NCI-H82 treated with DMSO at 0.1 percent for 48 hours (cell line): ENCODE results near the gene AHNAK2.
A peak's percentile ranks its signal among the peaks of the same experiment; 100 is the strongest.
"Not testable (repeated sequence)": the region's sequence is repeated elsewhere in the genome, so short reads cannot be mapped to it uniquely, and the experiment has no call there.

ENCODE experiments used
- DNase-seq: peaks from one replicate; lab custom pipeline; 2025; ENCODE audit not compliant: unreplicated experiment; lab: John Stamatoyannopoulos, UW

Gene AHNAK2

DNA sequence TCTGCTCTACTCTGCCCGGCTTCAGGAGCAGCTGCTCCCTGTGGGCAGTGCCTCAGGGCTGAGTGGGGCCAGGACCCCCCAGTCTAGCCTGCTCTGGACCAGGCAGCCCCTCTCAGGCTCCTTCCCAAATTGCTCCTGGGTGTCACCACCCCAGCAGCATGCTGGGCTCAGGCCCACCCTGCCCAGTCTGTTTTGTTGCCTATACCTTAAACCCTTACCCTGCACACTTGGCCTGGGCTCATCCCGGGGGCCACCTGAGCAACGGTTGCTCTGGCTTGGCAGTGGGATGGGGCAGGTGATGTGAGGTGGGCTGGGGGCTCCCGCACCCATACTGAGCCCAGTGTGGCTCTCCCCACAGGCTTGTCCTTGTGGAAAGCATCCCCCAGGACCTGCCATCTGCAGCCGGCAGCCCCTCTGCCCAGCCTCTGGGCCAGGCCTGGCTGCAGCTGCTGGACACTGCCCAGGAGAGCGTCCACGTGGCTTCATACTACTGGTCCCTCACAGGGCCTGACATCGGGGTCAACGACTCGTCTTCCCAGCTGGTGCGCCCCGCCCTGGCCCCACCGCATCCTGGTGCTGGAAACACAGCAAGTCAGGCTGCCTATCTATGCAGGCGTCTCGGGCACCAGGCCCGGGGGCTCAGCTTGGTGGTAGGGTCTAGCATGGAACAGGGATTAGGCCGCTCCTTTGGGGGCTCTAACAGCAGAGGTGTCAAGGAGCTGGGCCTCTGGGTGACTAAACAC, 49.6 kb downstream of the AHNAK2 start:
- DNase-seq: no peak

DNA sequence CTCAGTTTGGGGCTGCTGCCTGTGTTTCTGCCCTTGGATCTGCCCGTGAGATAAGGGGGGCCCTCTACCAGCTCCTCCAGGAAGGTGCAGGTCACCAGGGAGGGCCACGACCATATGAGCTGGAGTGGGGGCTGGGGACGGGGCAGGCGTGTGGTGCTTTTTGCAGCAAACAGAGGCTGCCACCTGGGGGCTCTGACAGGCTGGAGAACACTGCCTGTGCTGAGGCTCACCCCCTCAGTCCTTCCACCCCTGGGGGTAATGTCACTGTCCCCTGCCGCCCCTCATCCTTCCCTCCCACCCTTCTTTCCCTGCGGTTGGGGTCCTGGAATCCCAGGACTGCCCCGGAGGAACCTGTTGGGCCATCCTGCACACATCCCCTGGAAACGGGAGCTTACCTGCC, 50.3 kb downstream of the AHNAK2 start:
- no peak for DNase-seq

DNA sequence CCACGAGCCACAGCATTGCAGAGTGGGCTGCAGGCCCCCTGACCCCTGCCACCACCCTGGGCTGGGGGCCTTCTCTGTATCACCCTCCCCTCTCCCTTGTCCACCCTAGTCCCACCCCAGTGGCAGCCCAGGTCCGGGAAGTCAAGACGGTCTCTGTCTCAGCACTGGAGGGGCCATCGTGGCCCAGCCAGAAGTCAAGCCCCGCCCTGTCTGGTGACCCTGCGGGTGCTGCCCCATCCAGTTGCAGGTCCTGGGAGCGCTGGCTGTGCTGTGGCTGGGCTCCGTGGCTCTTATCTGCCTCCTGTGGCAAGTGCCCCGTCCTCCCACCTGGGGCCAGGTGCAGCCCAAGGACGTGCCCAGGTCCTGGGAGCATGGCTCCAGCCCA, 50.8 kb downstream of the AHNAK2 start:
- no peak for DNase-seq

DNA sequence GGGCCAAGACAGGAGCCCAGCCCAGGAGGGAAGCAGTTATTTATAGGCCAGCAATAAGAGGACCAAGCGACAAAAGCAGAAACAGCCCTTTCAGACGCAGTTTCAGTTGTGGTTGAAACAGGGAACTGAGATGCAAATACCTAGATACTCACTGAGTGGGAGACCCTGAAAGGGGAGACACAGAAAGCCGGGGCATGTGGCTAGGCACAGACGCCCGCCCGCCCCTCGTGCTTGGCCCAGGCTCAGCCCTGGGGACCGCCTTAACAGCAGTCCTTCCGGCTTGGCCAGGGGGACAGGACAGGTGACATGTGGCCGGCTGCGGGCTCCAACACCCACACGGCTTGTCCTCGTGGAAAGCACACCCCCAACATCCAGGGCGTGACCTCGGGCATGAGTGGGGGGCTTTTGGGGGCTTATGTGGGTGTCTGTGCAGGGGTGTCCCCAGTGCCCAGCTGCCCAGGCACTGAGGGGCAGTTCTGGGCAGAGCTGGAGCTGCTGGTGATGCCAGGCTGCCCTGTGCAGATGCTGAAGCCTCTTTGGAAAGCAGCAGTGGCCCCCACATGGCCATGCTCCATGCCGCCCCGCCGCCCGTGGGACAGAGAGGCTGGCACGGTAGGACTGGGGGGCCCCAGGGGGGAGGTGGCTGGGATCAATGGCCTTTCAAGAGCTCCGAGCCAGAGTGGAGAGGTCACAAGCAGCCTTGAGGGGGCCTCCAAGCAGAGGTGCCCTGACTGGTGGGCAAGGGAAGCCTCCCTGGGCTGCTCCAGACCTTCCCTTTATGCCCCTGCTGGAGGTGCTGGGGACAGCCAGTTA, 51.3 kb downstream of the AHNAK2 start:
- no peak for DNase-seq

DNA sequence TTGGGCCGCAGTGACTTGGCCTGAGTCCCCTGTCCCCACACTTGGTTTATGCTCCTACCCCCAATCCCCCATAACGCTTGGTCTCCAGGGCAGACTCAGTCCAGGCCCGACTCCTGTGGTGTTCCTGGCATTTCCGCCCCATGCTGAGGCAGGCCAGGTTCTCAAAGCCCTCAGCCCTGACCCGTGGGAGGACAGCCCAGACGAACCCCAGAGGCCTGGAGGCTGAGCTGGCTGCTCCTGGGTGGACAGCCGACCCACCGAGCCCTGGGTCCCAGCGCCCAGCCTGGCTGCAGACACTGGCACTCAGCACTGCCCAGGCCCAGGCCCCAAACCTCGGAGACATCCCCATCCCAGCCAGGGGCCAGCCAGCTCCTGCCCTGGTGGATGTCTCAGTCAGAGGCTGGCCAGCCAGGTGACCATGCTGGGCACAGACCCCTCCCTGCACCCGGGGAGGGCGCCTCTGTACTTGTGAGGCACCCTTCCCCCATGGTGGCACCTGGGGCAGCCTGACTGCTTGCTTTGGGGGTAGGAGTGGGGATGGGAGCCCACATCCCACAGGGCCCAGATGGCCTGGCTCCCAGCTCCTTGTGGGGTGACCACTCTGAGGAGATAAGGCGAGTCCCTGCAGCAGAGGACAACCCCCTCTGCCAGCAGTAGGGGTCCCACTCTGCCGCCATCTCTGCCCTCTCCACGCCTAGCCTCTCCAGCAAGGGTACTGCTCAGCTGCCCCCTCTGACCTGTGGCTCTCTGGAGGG, 52.1 kb downstream of the AHNAK2 start:
- DNase-seq: no peak

DNA sequence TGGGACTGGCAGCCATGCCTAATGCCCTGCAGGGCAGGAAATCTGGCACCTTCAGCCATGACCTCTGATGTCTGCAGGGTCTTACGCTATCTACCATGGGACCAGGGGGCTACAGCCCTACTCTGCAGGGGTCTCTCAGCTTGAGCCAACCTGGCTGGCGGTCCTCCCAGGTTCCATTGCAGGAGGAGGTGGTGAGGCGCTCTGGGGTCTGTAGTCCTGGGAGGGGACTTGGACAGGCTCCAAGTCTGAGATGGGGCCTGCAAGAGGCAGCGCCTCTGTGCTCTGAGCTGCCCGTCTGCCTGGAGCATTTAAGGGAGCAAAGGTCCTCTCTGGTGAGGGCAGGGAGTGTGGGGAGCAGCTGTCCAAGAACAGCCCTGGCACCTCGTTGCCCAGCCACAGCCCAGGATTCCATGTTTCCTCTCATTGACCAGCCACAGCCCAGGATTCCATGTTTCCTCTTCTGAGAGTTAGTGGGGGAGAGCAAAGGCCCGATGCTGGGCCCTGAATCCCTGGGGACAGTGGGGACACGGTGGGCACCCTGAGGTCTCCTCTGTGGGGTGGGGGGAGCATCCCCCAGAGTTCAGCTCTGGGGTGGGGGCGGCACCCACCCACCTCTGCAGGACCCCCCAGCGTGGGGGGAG, 52.8 kb downstream of the AHNAK2 start:
- DNase-seq: no peak

DNA sequence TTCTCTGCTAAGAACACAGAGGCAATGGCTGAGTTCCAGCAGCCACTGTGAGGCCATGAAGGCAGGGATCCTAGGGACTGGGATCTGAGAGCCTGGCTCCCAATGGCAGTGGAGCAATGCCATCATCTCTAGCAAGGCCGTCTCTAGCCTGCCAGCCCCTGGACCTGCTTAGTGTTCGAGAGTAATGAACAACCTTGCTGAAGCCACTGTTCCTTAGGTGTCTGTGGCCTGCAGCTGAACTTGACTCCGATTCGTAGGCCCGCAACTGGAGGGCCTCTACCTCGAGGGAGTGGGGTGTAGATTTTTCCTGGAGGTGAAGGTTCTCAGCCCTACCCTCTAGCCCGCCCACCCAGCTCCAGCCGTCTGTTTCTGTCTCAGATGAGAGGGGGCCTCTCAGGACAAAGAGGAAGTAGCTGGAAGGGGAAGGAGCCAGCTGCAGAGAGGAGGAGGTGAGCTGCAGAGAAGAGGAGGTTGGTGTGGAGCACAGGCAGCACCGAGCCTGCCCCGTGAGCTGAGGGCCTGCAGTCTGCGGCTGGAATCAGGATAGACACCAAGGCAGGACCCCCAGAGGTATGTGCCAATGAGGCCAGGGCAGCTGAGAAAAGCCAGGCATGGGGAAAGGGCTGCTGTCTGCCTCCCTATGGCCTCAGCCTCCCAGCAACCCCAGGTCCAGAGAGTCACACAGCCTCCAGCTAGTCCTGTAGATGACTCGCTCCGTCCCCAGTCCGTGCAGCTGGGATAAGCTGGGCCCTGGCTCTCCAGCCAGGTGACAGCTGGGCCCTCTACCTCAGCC, 53.6 kb downstream of the AHNAK2 start, which contains the start of gene PLD4:
TSS of gene PLD4 (plus strand) at position 459 of the 793 bp plus-strand sequence. CDS start 2,262 bp downstream, outside the sequence.
- DNase-seq: no peak

DNA sequence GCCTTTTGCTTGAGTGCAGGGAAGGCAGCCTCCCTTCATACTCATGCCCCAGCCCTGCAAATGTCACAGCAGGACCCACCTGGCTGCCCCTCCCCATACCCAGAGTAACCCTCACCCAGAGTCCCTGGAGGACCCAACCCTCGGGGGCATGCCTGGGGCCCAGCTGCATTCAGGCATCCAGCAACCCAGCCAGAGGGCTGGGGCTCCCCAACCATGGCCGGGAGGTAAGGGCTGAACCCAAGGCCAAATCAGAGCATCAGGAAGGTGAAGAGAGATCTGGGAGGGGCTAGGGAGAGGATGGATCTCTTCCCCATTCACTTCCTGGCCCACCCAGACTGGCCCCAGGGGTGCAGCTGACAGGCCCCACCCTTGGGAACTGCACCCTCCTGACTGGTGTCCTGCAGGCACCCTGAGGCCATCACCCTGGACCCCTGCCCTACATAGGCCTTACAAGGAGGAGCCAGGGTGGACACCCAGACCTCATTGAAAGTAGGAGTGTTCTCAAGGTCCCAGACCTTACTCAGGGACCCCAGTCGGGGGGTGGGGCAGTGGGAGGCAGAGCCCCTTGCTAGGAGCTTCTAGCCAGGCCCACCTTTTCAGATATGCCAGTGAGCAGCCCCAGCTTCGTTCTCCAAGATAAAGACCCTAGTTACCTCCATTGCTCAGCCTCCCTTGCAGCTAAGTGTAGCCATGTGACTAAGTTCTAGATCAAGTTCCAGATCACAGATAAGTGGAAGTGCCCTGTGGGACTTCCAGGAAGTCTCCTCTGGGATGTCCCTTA, 54.3 kb downstream of the AHNAK2 start:
- DNase-seq: no peak

DNA sequence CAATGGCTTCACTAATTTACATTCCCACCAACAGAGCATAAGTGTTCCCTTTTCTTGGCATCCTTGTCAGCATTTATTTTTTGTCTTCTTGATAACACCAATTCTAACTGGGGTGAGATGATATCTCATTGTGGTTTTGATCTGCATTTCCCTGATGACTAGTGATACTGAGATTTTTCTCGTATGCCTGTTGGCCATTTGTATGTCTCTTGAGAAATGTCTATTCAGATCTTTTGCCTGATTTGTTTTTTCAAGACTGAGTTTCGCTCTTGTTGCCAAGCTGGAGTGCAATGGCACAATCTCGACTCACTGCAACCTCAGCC, 58.2 kb downstream of the AHNAK2 start:
- no peak for DNase-seq

DNA sequence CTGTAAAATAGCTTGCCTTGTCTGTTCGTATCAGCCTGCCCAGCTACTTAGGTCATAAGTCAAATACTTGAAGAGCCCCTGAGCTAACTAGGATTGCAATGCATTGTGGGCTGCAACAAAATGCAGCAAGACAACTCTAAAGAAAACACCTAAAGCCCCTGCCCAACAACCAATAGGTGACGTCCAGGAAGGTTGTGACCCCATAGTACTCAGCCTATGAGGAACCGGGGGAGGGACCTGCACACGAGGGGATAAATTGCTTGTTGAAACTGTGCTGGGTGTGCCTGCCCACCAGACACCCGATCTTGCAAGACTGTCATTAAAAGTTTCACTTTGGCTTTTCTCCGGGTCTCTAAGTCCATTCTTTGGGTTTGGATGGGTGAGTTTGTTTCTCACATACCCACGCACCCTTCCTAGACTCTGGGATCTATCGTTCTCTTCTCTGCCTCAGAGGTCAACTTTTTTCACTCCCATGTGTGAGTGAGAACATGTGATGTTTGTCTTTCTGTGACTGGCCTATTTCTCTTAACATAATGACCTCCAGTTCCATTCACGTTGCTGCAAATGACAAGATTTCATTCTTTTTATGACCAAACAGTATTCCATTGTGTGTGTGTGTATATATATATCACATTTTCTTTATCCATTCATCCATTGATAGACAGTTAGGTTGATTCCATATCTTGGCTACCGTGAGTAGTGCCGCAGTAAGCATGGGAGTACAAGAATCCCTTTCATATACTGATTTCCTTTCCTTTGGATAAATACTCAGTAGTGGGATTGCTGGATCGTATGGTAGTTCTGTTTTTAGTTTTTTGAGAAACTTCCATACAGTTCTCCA, 58.8 kb downstream of the AHNAK2 start:
- not testable (repeated sequence) for DNase-seq

DNA sequence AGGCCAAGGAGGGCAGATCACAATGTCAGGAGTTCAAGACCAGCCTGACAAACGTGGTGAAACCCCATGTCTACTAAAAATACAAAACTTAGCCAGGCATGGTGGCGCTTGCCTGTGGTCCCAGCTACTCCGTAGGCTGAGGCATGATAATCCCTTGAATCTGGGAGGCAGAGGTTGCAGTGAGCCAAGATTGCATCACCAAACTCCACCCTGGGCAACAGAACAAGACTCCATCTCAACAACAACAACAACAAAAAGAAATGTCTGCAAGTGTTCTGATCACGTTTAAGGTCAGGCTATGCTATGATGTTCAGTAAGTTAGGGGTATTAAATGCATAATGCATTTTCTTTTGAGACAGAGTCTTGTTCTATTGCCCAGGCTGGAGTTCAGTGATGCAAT, 60.2 kb downstream of the AHNAK2 start:
- DNase-seq: no peak

DNA sequence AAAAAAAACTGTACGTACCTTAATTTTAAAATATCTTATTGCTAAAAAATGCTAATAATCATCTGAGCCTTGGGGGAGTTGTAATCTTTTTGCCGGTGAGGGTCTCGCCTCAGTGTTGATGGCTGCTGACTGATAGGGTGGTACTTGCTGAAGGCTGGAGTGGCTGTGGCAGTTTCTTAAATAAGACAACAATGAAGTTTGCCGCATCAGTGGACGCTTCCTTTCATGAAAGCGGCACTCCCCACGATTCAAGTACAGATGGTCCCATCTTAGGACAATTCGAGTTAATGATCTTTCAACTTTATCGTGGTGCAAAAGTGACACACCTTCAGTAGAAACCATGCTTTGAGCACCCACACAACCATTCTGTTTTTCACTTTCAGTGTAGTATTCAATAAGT, 61.1 kb downstream of the AHNAK2 start:
- DNase-seq: no peak

DNA sequence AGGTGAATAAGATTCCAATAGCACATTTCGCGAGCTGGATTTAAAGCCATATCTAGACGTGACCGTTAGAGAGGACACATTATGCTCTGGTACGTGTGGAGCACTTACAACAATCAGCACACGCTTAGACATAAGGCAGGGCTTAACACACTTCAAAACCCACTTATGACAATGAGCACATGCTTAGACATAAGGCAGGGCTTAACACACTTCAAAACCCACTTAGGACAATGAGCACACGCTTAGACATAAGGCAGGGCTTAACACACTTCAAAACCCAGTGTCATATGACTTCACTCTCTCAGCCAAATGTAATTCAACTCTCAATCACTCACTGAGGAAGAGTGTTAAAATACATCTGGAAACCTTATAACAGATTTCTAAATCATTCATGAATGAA, 64.7 kb downstream of the AHNAK2 start:
- DNase-seq: peak; percentile 50

DNA sequence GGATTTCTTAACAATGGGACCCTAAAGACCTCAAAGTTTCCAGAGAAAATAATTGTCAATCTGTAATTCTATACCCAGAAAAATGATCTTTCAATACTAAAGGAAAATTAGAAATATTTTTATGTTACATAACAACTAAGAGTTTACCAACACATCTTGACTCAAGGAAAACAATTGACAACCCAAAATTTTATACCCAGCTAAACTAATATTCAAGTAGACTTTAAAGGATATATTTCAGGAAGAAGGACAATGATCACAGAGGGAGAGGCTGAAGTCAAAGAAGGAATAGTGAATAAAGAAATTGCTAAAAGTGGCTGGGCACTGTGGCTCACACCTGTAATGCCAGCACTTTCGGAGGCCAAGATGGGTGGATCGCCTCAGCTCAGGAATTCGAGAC, 66.1 kb downstream of the AHNAK2 start:
- DNase-seq: no peak

DNA sequence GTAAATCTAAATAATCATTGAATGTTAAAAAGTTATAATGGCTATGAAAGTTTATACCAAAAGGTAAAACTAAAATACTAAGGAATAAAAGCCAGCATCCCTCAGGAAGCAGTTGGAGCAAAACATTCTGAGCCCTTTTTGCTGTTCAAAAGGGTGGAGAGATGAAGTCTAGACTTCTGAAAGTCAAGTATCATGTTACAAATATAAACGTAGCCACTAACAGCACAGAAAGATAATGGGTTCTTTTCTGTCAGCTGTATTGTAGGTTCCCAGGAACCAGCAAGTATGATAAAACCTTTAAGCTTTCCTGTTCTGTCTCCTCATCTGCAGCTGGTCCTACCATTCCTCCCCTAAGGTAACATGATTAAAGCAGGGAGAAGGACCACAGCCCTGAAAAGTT, 69.9 kb downstream of the AHNAK2 start:
- DNase-seq: no peak

DNA sequence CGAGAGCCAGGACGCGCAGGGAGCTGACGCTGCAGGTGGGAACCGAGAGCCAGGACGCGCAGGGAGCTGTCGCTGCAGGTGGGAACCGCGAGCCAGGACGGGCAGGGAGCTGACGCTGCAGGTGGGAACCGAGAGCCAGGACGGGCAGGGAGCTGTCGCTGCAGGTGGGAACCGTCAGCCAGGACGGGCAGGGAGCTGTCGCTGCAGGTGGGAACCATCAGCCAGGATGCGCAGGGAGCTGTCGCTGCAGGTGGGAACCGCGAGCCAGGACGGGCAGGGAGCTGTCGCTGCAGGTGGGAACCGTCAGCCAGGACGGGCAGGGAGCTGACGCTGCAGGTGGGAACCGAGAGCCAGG, 72.6 kb downstream of the AHNAK2 start:
- not testable (repeated sequence) for DNase-seq

DNA sequence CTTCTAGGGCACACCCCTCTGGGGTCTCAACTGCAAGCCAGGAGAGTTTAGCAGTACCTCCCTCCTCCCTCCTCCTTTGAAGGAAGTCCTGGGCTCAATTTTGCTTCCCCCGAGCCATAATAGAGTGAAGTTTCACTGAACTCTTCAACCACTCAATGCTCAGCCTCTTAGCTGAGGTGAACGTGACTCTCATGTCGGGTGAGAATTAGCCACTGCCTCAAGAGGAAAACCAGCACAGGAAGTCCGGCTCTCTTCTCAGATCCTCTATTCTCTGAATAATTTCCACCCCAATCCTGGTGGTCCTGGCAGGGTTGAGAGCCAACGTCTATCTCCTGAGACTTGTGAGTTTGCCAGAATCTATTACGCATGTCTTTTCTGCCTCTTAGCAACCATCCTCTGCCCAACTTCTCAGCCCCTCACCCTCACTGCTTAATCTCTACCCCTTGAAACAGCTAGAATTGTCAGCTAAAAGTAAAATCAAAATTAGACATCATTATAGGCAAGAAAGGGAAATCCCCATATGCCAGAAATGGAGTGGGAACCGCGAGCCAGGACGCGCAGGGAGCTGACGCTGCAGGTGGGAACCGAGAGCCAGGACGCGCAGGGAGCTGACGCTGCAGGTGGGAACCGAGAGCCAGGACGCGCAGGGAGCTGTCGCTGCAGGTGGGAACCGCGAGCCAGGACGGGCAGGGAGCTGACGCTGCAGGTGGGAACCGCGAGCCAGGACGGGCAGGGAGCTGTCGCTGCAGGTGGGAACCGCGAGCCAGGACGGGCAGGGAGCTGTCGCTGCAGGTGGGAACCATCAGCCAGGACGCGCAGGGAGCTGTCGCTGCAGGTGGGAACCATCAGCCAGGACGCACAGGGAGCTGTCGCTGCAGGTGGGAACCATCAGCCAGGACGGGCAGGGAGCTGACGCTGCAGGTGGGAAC, 73.3 kb downstream of the AHNAK2 start:
- not testable (repeated sequence) for DNase-seq

DNA sequence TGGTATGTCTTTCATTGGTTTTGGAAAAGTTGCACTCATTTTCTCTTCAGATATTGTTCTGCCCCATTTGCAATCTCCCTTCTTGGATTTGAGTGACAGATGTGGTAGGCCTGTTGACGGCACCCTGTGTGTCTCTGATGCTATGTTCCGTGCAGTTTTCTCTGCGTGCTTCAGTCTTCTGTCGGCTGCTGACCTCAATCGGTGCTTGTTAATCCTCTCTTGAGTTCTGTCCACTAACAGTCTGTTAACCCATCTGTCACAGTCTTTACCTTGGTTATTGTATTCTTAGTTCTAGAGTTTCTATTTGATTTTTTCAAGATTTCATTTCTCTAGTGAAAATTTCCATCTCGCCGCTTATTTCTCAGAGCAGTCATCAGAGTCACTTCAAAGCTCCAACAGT, 74.2 kb downstream of the AHNAK2 start:
- peak; percentile 47 for DNase-seq
